ENCODE measurements around the gene CUTC.

CUTC gene

GRCh38 chr10:99782447-99783286 lies 50.6 kb downstream of the CUTC start, which contains the start of gene ABCC2:
ABCC2 (plus strand) TSS chr10:99782640; CDS start chr10:99782845, 205 bp downstream.
- no peak for DNase-seq

- DNase-seq = no peak
Measured at GRCh38 chr10:99784016-99784726, 52.1 kb downstream of the CUTC start.

- no peak for DNase-seq
Measured at GRCh38 chr10:99784727-99785441, 52.9 kb downstream of the CUTC start.

DNA sequence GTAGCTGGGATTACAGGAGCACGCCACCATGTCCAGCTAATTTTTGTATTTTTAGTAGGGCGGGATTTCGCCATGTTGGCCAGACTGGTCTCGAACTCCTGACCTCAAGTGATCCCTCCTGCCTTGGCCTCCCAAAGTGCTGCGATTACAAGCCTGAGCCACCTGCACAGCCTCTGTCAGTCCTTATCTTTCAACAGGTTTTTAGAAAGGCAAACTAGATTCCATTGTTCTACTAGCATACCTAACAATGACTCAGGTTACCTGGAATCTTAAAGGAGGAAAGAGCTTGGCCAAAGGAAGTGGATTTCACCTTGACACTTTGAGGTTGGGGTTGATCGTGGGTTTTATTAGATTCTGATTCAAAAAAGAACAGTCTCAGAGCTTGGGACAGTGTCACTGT lies 53.6 kb downstream of the CUTC start:
- DNase-seq = no peak

DNA sequence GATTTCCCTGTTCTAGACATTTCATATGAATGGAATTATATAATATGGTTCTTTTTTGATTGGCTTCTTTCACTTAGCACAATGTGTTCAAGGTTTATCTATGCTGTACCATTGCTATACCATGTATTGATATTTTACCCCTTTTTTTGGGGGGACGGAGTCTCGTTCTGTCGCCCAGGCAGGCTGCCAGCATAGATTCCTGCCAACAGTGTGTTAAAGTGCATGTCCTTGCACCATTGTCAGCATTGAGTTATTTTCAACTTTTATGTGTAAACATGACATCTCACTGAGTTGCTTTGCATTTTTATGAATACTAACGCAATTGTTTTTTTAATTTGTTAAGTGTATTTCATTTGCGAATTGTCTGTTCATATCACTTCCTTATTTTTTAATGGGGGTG lies 55.3 kb downstream of the CUTC start:
- DNase-seq = no peak

- DNase-seq = no peak
Measured at GRCh38 chr10:99787782-99788445, 55.9 kb downstream of the CUTC start.

- DNase-seq = peak in 16 of 58 donors; percentile 2 to 60 (median 14)
Measured at GRCh38 chr10:99788598-99789256, 56.7 kb downstream of the CUTC start.

DNA sequence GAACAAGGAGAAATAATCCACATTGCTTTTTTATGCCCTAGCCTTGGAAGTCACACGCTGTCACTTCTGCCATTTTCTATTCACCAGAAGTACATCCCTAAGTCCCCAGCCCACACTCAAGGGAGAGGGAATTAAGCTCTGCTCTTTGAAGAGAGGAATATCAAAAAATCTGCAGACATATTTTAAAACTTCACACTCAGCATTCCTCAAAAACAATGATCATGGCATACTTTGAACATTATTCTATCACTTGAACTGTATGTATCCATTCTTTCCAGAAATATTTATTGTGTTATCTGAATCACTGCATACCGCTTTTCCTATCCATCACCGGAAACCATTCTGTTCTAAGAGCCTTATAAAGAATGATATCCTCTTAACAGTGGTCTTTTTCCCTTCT lies 59.8 kb downstream of the CUTC start:
- no peak for DNase-seq

- DNase-seq = no peak
Measured at GRCh38 chr10:99793819-99794218, 61.8 kb downstream of the CUTC start.

DNA sequence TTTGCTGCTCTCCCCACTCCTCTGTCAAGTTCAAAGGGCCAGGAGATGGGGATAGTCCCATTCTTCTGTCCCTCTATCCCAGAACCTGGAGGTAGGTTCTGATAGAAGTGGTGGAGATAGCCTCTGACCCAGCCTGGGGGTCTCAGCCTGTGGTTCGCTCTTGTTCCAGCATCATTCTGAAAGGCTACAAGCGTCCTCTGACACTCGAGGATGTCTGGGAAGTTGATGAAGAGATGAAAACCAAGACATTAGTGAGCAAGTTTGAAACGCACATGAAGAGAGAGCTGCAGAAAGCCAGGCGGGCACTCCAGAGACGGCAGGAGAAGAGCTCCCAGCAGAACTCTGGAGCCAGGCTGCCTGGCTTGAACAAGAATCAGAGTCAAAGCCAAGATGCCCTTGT lies 64.9 kb downstream of the CUTC start:
- DNase-seq = no peak

GRCh38 chr10:99798031-99798430 lies 66.0 kb downstream of the CUTC start:
- no peak for DNase-seq

GRCh38 chr10:99798920-99799319 lies 66.9 kb downstream of the CUTC start:
- no peak for DNase-seq

DNA sequence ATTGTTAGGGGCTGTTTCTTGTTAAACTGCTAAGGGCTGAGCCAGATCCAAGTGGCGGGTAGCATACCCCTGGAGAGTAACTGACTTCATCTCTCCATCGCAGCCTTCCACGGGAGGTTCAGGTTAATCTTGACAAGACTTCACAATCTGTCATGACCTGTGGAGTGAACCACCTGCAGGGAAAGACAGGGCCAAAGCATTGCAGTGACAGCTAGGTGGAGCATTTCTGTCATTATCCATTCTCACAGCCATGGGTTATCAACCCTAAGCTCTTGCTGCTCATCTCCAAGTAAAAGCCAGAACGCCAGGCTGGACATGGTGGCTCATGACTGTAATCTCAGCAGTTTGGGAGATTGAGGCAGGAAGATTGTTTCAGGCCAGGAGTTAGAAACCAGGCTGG lies 67.6 kb downstream of the CUTC start:
- DNase-seq = no peak

GRCh38 chr10:99804471-99804870 lies 72.4 kb downstream of the CUTC start:
- no peak for DNase-seq

DNA sequence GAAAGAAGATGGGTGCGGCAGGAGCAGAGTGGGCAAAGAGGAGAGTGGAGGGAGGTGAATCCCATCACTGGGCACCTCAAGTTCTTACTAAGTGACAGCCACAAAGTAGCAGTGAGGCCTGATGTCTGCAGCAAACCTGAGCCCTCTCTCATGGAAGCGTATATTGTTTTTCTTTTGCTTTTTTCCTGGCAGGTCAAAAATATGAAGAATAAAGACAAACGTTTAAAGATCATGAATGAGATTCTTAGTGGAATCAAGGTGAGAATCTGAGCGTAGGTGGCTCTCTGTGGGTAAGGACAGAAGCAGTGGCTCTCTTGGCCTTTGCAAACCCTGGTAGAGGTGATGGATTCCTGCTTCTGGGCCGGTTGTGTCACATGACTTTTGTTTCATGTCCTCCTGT lies 73.2 kb downstream of the CUTC start:
- DNase-seq = no peak
